ENCODE measurements around the gene HEG1.

The HEG1 gene

GRCh38 chr3:124993466-124993865 is 62.3 kb downstream of the HEG1 start:
- in situ Hi-C loops (cut with HindIII; ENCODE audit: low sequenced_read_pairs) = no loop called here

- in situ Hi-C loops (cut with HindIII; ENCODE audit: low sequenced_read_pairs) = no loop called here
Measured at GRCh38 chr3:124992041-124992440, 63.8 kb downstream of the HEG1 start.

GRCh38 chr3:124986192-124987143 is 69.3 kb downstream of the HEG1 start:
- in situ Hi-C loops (cut with HindIII; ENCODE audit: low sequenced_read_pairs) = no loop called here

- in situ Hi-C loops (cut with HindIII; ENCODE audit: low sequenced_read_pairs) = no loop called here
Measured at GRCh38 chr3:124985349-124985748, 70.4 kb downstream of the HEG1 start.

- in situ Hi-C loops (cut with HindIII; ENCODE audit: low sequenced_read_pairs) = no loop called here
Measured at GRCh38 chr3:124984754-124985153, 71.0 kb downstream of the HEG1 start.

- in situ Hi-C loops (cut with HindIII; ENCODE audit: low sequenced_read_pairs) = no loop called here
Measured at GRCh38 chr3:124982855-124983254, 72.9 kb downstream of the HEG1 start.

GRCh38 chr3:124981472-124981871 is 74.3 kb downstream of the HEG1 start:
- in situ Hi-C loops (cut with HindIII; ENCODE audit: low sequenced_read_pairs) = no loop called here

- in situ Hi-C loops (cut with HindIII; ENCODE audit: low sequenced_read_pairs) = no loop called here
Measured at GRCh38 chr3:124978627-124979026, 77.2 kb downstream of the HEG1 start.

GRCh38 chr3:124976383-124976782 is 79.4 kb downstream of the HEG1 start:
- in situ Hi-C loops (cut with HindIII; ENCODE audit: low sequenced_read_pairs) = no loop called here

- in situ Hi-C loops (cut with HindIII; ENCODE audit: low sequenced_read_pairs) = no loop called here
Measured at GRCh38 chr3:124974691-124975090, 81.1 kb downstream of the HEG1 start.

GRCh38 chr3:124973290-124973689 is 82.5 kb downstream of the HEG1 start:
- in situ Hi-C loops (cut with HindIII; ENCODE audit: low sequenced_read_pairs) = no loop called here

GRCh38 chr3:124972457-124972856 is 83.3 kb downstream of the HEG1 start:
- in situ Hi-C loops (cut with HindIII; ENCODE audit: low sequenced_read_pairs) = no loop called here

GRCh38 chr3:124969963-124970722 is 85.7 kb downstream of the HEG1 start:
- in situ Hi-C loops (cut with HindIII; ENCODE audit: low sequenced_read_pairs) = no loop called here

GRCh38 chr3:124969190-124969589 is 86.6 kb downstream of the HEG1 start:
- in situ Hi-C loops (cut with HindIII; ENCODE audit: low sequenced_read_pairs) = no loop called here

- in situ Hi-C loops (cut with HindIII; ENCODE audit: low sequenced_read_pairs) = no loop called here
Measured at GRCh38 chr3:124967964-124968363, 87.8 kb downstream of the HEG1 start.

GRCh38 chr3:124966521-124967445 is 89.0 kb downstream of the HEG1 start:
- in situ Hi-C loops (cut with HindIII; ENCODE audit: low sequenced_read_pairs) = no loop called here

- in situ Hi-C loops (cut with HindIII; ENCODE audit: low sequenced_read_pairs) = no loop called here
Measured at GRCh38 chr3:124965413-124965812, 90.4 kb downstream of the HEG1 start.

- in situ Hi-C loops (cut with HindIII; ENCODE audit: low sequenced_read_pairs) = no loop called here
Measured at GRCh38 chr3:124964387-124964786, 91.4 kb downstream of the HEG1 start.

- in situ Hi-C loops (cut with HindIII; ENCODE audit: low sequenced_read_pairs) = no loop called here
Measured at GRCh38 chr3:124963755-124964154, 92.0 kb downstream of the HEG1 start.

- in situ Hi-C loops (cut with HindIII; ENCODE audit: low sequenced_read_pairs) = no loop called here
Measured at GRCh38 chr3:124962403-124962940, 93.3 kb downstream of the HEG1 start.

- in situ Hi-C loops (cut with HindIII; ENCODE audit: low sequenced_read_pairs) = no loop called here
Measured at GRCh38 chr3:124960698-124961097, 95.1 kb downstream of the HEG1 start.

Data from DLD1 (cell line).